ENCODE measurements around the gene TCTN2.

GRCh38 chr12:123675436-123675835 lies 4.5 kb downstream of the TCTN2 start:
- no peak for TF ChIP-seq CTCF (IDR thresholded peaks at IDR 0.05)
- no peak for TF ChIP-seq POLR2A (IDR thresholded peaks at IDR 0.05)
